Body of pancreas (tissue), 4 donors: ENCODE data around the gene STAT4. TPM values are rescaled to one million over a fixed set of nuclear protein-coding genes. Genes with fewer than 3 reads are reported as not detected.

ENCODE experiments used
- ATAC-seq: fragments of 150-250 bp; one replicate; pipeline ENCODE4 v1.9.1; 2016
- DNase-seq, 4 donors: peaks; one replicate each; pipeline ENCODE4 v3.0.0-alpha.2; 2019
- H3K27ac ChIP-seq, 4 donors: fragments of 200-600 bp; sonication (generic); 1 replicate in 3 of 4; 2 replicates in 1 of 4; pipeline versions ENCODE4 v1.5.1 to v1.6.1; 2016 to 2019; ENCODE audit warnings: mild to moderate bottlenecking in 1 of 4, mixed read lengths in 1 of 4, moderate library complexity in 1 of 4
- H3K27me3 ChIP-seq, 2 donors: fragments of 200-600 bp; sonication (generic); one replicate each; pipeline ENCODE4 v1.6.0; 2016; ENCODE audit warnings: mild to moderate bottlenecking in 1 of 2
- H3K36me3 ChIP-seq, 2 donors: fragments of 200-600 bp; sonication (generic); replicated peaks in 1 of 2; 2 replicates each; pipeline ENCODE4 v1.5.1; 2016; ENCODE audit warnings: low read depth in 2 of 2; ENCODE audit not compliant: insufficient read depth in 1 of 2
- H3K4me1 ChIP-seq: fragments of 200-600 bp; sonication (generic); one replicate; pipeline ENCODE4 v1.6.0; 2016
- H3K4me3 ChIP-seq, 2 donors: fragments of 200-600 bp; sonication (generic); 1 replicate in 1 of 2; 2 replicates in 1 of 2; pipeline ENCODE4 v1.5.1; 2016 to 2019
- H3K9me3 ChIP-seq, 3 donors: fragments of 200-600 bp; sonication (generic); 1 replicate in 2 of 3; 2 replicates in 1 of 3; pipeline ENCODE4 v1.5.1; 2016
- CTCF ChIP-seq, 7 experiments: fragments of 450-650 bp in 4 of 7; fragments of 200-600 bp in 3 of 7; sonication (generic) in 3 of 7; IDR thresholded peaks; one replicate each; pipeline ENCODE4 v1.5.1; 2016 to 2019; ENCODE audit warnings: antibody characterized with exemption in 7 of 7
- POLR2A ChIP-seq, 3 donors: fragments of 450-650 bp; IDR thresholded peaks; one replicate each; pipeline ENCODE4 v1.6.1; 2016; ENCODE audit warnings: antibody characterized with exemption in 3 of 3, mild to moderate bottlenecking in 2 of 3
- WGBS, 2 donors: methylation state at CpG; one replicate each; pipeline ENCODE4 v1.1.5; 2017; 5-methylcytosine and 5-hydroxymethylcytosine counted together
- intact Hi-C: fragments of 100-400 bp; cut with DNase I; formaldehyde crosslinking; loops from one replicate; pipeline ENCODE4 v1.15.1; 2023
- total RNA-seq, 2 donors: library from RNA; depleted of rRNA; stranded (reverse); fragments of >200 nt; gene quantifications; one replicate each; pipeline ENCODE4 v1.1.0, GENCODE V29; 2016

The STAT4 gene
- total RNA-seq, 2 donors from 2014 or later: 0.52 to 2.6 TPM

- ATAC-seq: no peak
- intact Hi-C loops: no loop called here
- H3K4me1 ChIP-seq: no peaks in the 10 kb centered on the region
- H3K27me3 ChIP-seq: no peaks in the 10 kb centered on the region
- 91 to 93% methylated on average over 3 of the region's 3 CpGs for WGBS, 2 donors
- no peaks in the 10 kb centered on the region for H3K9me3 ChIP-seq
- DNase-seq: no peak
- no peak for TF ChIP-seq CTCF (IDR thresholded peaks at IDR 0.05)
- no peak for TF ChIP-seq POLR2A (IDR thresholded peaks at IDR 0.05)
- no peak overlapping the region for H3K4me3 ChIP-seq
- H3K27ac ChIP-seq: no peak overlapping the region
- peaks cover 12 to 64% of the 10 kb centered on the region in 2 donors for H3K36me3 ChIP-seq
These were observed 161.9 kb downstream of the STAT4 start for GRCh38 chr2:190988910-190989309.

- 90 to 95% methylated on average over 5 of the region's 5 CpGs for WGBS, 2 donors
- intact Hi-C loops: no loop called here
These were observed 162.9 kb downstream of the STAT4 start for GRCh38 chr2:190987938-190988337.

GRCh38 chr2:190987116-190987515 is 163.7 kb downstream of the STAT4 start:
- 100% methylated on average over 1 of the region's 1 CpG for WGBS, 2 donors
- ATAC-seq (no peak), DNase-seq (no peak)
- H3K27me3 ChIP-seq: no peaks in the 10 kb centered on the region
- TF ChIP-seq CTCF (IDR thresholded peaks at IDR 0.05) (no peak), POLR2A (IDR thresholded peaks at IDR 0.05) (no peak)
- intact Hi-C loops: no loop called here
- no peak overlapping the region for H3K4me3 ChIP-seq
- H3K9me3 ChIP-seq: no peaks in the 10 kb centered on the region
- H3K36me3 ChIP-seq: peaks cover 8 to 64% of the 10 kb centered on the region in 2 donors
- no peaks in the 10 kb centered on the region for H3K4me1 ChIP-seq
- H3K27ac ChIP-seq: no peak overlapping the region

More at GRCh38 chr2:190987938-190988337, 162.9 kb downstream of the STAT4 start:
- H3K4me3 ChIP-seq: no peak overlapping the region
- H3K27ac ChIP-seq: no peak overlapping the region
- H3K36me3 ChIP-seq: peaks cover 8 to 62% of the 10 kb centered on the region in 2 donors
- ATAC-seq (no peak), DNase-seq (no peak)
- H3K27me3 ChIP-seq: no peaks in the 10 kb centered on the region
- H3K9me3 ChIP-seq: no peaks in the 10 kb centered on the region
- no peaks in the 10 kb centered on the region for H3K4me1 ChIP-seq
- TF ChIP-seq POLR2A (IDR thresholded peaks at IDR 0.05) (no peak), CTCF (IDR thresholded peaks at IDR 0.05) (no peak)

- intact Hi-C loops: no loop called here
- TF ChIP-seq POLR2A (IDR thresholded peaks at IDR 0.05): no peak
- no peak for TF ChIP-seq CTCF (IDR thresholded peaks at IDR 0.05)
These were observed 164.4 kb downstream of the STAT4 start for GRCh38 chr2:190986221-190986953.

GRCh38 chr2:190984595-190984994 is 166.2 kb downstream of the STAT4 start:
- intact Hi-C loops: no loop called here
- 95 to 97% methylated on average over 5 of the region's 5 CpGs for WGBS, 2 donors
- no peak for DNase-seq

More at GRCh38 chr2:190986221-190986953, 164.4 kb downstream of the STAT4 start:
- 74 to 88% methylated on average over 13 of the region's 13 CpGs for WGBS, 2 donors
- Histone ChIP-seq H3K27me3 (no peaks in the 10 kb centered on the region), H3K9me3 (no peaks in the 10 kb centered on the region), H3K4me1 (no peaks in the 10 kb centered on the region), H3K4me3 (no peak overlapping the region), H3K27ac (no peak overlapping the region), H3K36me3 (peaks cover 8 to 62% of the 10 kb centered on the region in 2 donors)
- ATAC-seq (no peak), DNase-seq (no peak)

More at GRCh38 chr2:190984595-190984994, 166.2 kb downstream of the STAT4 start:
- TF ChIP-seq CTCF (IDR thresholded peaks at IDR 0.05) (no peak), POLR2A (IDR thresholded peaks at IDR 0.05) (no peak)
- Histone ChIP-seq H3K27me3 (no peaks in the 10 kb centered on the region), H3K4me1 (peaks cover 5% of the 10 kb centered on the region), H3K9me3 (no peaks in the 10 kb centered on the region), H3K27ac (no peak overlapping the region), H3K4me3 (no peak overlapping the region), H3K36me3 (peaks cover 0 to 55% of the 10 kb centered on the region in 2 donors)
- no peak for ATAC-seq
